ENCODE measurements around the gene PHPT1. TPM values are rescaled to one million over a fixed set of nuclear protein-coding genes. Genes with fewer than 3 reads are reported as not detected.
A peak's percentile ranks its signal among the peaks of the same experiment; 100 is the strongest.

PHPT1 gene
- total and polyA plus RNA-seq, 2 experiments from 2014 or later, result 101 to 390 TPM

GRCh38 chr9:136803551-136804508 lies 45.4 kb upstream of the PHPT1 start:
- Histone ChIP-seq H3K4me3 (no peak overlapping the region), H4K20me1 (ENCODE audit: insufficient read depth, poor library complexity, severe bottlenecking) (no peaks in the 10 kb centered on the region), H2AFZ (no peak overlapping the region), H3K4me2 (no peak overlapping the region), H3K4me1 (ENCODE audit: insufficient read depth) (peaks cover 28% of the 10 kb centered on the region), H3K27ac (no peak overlapping the region), H3K36me3 (replicated peaks; ENCODE audit: insufficient read depth, low read depth) (no peaks in the 10 kb centered on the region), H3K9me2 (replicated peaks; ENCODE audit: insufficient read depth) (no peaks in the 10 kb centered on the region), H3K79me2 (peaks cover 32% of the 10 kb centered on the region), H3K9me3 (ENCODE audit: low read depth) (no peaks in the 10 kb centered on the region), H3K27me3 (no peaks in the 10 kb centered on the region)
- DNase-seq (ENCODE audit: low spot score), result no peak
- TF ChIP-seq EZH2phosphoT487 (IDR thresholded peaks at IDR 0.05; ENCODE audit: low read depth, severe bottlenecking, unreplicated experiment) (no peak), EZH2 (IDR thresholded peaks at IDR 0.05; ENCODE audit: borderline replicate concordance) (no peak)
- TF ChIP-seq, protein P1, sequence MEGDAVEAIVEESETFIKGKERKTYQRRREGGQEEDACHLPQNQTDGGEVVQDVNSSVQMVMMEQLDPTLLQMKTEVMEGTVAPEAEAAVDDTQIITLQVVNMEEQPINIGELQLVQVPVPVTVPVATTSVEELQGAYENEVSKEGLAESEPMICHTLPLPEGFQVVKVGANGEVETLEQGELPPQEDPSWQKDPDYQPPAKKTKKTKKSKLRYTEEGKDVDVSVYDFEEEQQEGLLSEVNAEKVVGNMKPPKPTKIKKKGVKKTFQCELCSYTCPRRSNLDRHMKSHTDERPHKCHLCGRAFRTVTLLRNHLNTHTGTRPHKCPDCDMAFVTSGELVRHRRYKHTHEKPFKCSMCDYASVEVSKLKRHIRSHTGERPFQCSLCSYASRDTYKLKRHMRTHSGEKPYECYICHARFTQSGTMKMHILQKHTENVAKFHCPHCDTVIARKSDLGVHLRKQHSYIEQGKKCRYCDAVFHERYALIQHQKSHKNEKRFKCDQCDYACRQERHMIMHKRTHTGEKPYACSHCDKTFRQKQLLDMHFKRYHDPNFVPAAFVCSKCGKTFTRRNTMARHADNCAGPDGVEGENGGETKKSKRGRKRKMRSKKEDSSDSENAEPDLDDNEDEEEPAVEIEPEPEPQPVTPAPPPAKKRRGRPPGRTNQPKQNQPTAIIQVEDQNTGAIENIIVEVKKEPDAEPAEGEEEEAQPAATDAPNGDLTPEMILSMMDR (IDR thresholded peaks at IDR 0.05; ENCODE audit: poor library complexity), result no peak
- 96% methylated on average over 22 of the region's 22 CpGs for WGBS (ENCODE audit: low lambda C conversion rate, missing lambda C conversion rate)

DNA sequence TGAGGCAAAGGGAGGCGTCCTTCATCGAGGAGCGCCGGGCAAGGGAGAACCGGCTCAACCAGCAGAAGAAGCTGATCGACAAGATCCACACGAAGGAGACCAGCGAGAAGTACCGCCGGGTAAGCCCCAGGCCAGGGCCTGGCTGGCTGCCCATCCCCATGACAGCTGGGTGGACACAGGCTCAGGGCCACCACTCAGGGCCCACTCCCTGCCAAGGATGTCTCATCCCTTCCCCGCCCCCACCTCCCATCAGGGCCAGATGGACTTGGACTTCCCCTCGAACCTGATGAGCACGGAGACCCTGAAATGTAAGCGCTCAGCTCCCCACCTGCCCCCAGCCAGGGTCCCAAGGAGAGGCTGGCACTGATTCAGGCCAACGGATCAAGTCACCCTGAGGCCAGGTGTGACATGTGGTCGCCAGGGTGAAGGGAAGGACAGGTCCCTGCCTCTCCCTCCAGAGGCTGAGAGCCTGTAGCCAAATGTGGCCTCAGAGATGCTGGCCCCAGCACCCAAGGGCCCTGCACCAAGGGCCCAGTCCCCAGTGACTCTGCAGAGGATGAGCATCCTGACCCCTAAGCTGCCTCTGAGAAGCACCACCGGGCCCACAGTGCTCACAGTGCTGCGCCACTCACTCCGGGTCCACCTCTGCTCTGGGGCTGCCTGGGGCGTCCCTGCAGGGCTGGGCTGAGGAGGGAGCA lies 44.6 kb upstream of the PHPT1 start:
- no peak for TF ChIP-seq EZH2phosphoT487 (IDR thresholded peaks at IDR 0.05; ENCODE audit: low read depth, severe bottlenecking, unreplicated experiment)
- no peak for TF ChIP-seq EZH2 (IDR thresholded peaks at IDR 0.05; ENCODE audit: borderline replicate concordance)
- TF ChIP-seq, protein P1 (IDR thresholded peaks at IDR 0.05; ENCODE audit: poor library complexity), result no peak
- 94% methylated on average over 18 of the region's 20 CpGs for WGBS (ENCODE audit: low lambda C conversion rate, missing lambda C conversion rate)
- peaks cover 41% of the 10 kb centered on the region for H3K79me2 ChIP-seq
- no peak overlapping the region for H3K4me2 ChIP-seq
- no peak overlapping the region for H3K4me3 ChIP-seq
- no peaks in the 10 kb centered on the region for H3K9me2 ChIP-seq (replicated peaks; ENCODE audit: insufficient read depth)
- no peaks in the 10 kb centered on the region for H3K36me3 ChIP-seq (replicated peaks; ENCODE audit: insufficient read depth, low read depth)
- H3K4me1 ChIP-seq (ENCODE audit: insufficient read depth), result peaks cover 28% of the 10 kb centered on the region
- H3K27me3 ChIP-seq, result no peaks in the 10 kb centered on the region
- H2AFZ ChIP-seq, result no peak overlapping the region
- no peaks in the 10 kb centered on the region for H3K9me3 ChIP-seq (ENCODE audit: low read depth)
- H3K27ac ChIP-seq, result no peak overlapping the region
- peak; percentile 5 for DNase-seq (ENCODE audit: low spot score)
- peaks cover under 1% of the 10 kb centered on the region for H4K20me1 ChIP-seq (ENCODE audit: insufficient read depth, poor library complexity, severe bottlenecking)

DNA sequence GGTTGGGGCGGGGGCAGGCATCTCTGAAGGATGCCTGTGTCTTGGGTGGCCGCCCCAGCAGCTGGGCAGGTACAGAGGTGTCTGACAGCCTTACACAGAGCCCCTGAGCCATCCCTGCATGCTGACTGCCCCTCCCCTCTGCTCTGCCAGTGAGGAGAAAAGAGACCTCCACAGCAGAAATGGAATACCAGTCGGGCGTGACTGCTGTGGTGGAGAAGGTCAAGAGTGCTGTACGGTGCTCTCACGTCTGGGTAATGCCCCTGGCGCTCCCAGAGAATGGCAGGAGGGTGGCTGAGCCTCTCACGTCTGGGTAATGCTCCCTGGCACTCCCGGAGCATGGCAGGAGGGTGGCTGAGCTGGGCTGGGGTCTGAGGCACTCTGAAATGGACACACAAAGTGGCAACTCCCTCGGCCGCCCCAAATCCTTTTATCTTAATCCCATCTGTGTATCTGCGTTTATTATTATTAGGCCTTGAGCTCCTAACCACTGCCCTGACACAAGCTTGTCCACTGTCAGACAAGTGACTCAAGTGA lies 43.9 kb upstream of the PHPT1 start:
- no peaks in the 10 kb centered on the region for H3K9me2 ChIP-seq (replicated peaks; ENCODE audit: insufficient read depth)
- H3K27me3 ChIP-seq, result no peaks in the 10 kb centered on the region
- no peak overlapping the region for H2AFZ ChIP-seq
- H4K20me1 ChIP-seq (ENCODE audit: insufficient read depth, poor library complexity, severe bottlenecking), result peaks cover 7% of the 10 kb centered on the region
- H3K4me2 ChIP-seq, result no peak overlapping the region
- DNase-seq (ENCODE audit: low spot score), result no peak
- no peak overlapping the region for H3K27ac ChIP-seq
- H3K79me2 ChIP-seq, result peaks cover 47% of the 10 kb centered on the region
- peaks cover 32% of the 10 kb centered on the region for H3K4me1 ChIP-seq (ENCODE audit: insufficient read depth)
- WGBS (ENCODE audit: low lambda C conversion rate, missing lambda C conversion rate), result 88% methylated on average over 12 of the region's 12 CpGs
- no peak for TF ChIP-seq EZH2phosphoT487 (IDR thresholded peaks at IDR 0.05; ENCODE audit: low read depth, severe bottlenecking, unreplicated experiment)
- TF ChIP-seq EZH2 (IDR thresholded peaks at IDR 0.05; ENCODE audit: borderline replicate concordance), result no peak
- TF ChIP-seq, protein P1 (IDR thresholded peaks at IDR 0.05; ENCODE audit: poor library complexity), result no peak
- H3K4me3 ChIP-seq, result no peak overlapping the region
- no peaks in the 10 kb centered on the region for H3K9me3 ChIP-seq (ENCODE audit: low read depth)
- no peaks in the 10 kb centered on the region for H3K36me3 ChIP-seq (replicated peaks; ENCODE audit: insufficient read depth, low read depth)

Measured in hepatocyte (in vitro differentiated cells).